H9 (cell line): ENCODE results near the gene DLG5. TPM values are rescaled to one million over a fixed set of nuclear protein-coding genes. Genes with fewer than 3 reads are reported as not detected.

ENCODE experiments used
- DNase-seq: peaks from one replicate; pipeline ENCODE4 v3.0.0-alpha.2; 2017
- H2AFZ ChIP-seq: one replicate; pipeline ENCODE4 v1.6.1; 2013; ENCODE audit warnings: mild to moderate bottlenecking, low read length, control low read depth, moderate library complexity
- H2AK5ac ChIP-seq: 2 replicates; pipeline ENCODE4 v1.6.1; 2013; ENCODE audit warnings: low read length, control low read depth, mixed read lengths; ENCODE audit not compliant: insufficient read length
- H2BK120ac ChIP-seq: one replicate; pipeline ENCODE4 v1.6.1; 2013; ENCODE audit warnings: low read depth, mild to moderate bottlenecking, low read length, control low read depth, inconsistent platforms; ENCODE audit not compliant: poor library complexity, severe bottlenecking
- H2BK12ac ChIP-seq: 2 replicates; pipeline ENCODE4 v1.6.1; 2013; ENCODE audit warnings: low read length, control low read depth, mixed read lengths, low read depth; ENCODE audit not compliant: insufficient read length
- H2BK15ac ChIP-seq: 2 replicates; pipeline ENCODE4 v1.6.1; 2013; ENCODE audit warnings: low read depth, low read length, control low read depth
- H2BK20ac ChIP-seq: one replicate; pipeline ENCODE4 v1.6.1; 2013; ENCODE audit warnings: low read depth, mild to moderate bottlenecking, low read length, control low read depth, inconsistent platforms; ENCODE audit not compliant: poor library complexity, severe bottlenecking
- H2BK5ac ChIP-seq: 2 replicates; pipeline ENCODE4 v1.6.1; 2013; ENCODE audit warnings: low read length, control low read depth, mixed read lengths; ENCODE audit not compliant: insufficient read length
- H3K14ac ChIP-seq: 2 replicates; pipeline ENCODE4 v1.6.1; 2013; ENCODE audit warnings: low read length, control low read depth; ENCODE audit not compliant: insufficient read depth
- H3K18ac ChIP-seq: 2 replicates; pipeline ENCODE4 v1.6.1; 2013; ENCODE audit warnings: low read depth, mild to moderate bottlenecking, mixed read lengths, low read length, control low read depth; ENCODE audit not compliant: insufficient read length
- H3K23ac ChIP-seq: 2 replicates; pipeline ENCODE4 v1.6.1; 2013; ENCODE audit warnings: low read length, control low read depth, mixed read lengths, low read depth; ENCODE audit not compliant: insufficient read length
- H3K23me2 ChIP-seq: 2 replicates; pipeline ENCODE4 v1.6.1; 2013; ENCODE audit warnings: low read depth, mild to moderate bottlenecking, mixed read lengths, low read length, control low read depth; ENCODE audit not compliant: insufficient read length, poor library complexity, severe bottlenecking
- H3K27ac ChIP-seq: 2 replicates; pipeline ENCODE4 v1.5.1; 2013; ENCODE audit warnings: low read length, control low read depth, mixed read lengths, low read depth; ENCODE audit not compliant: insufficient read length
- H3K27me3 ChIP-seq: 2 replicates; pipeline ENCODE4 v1.6.1; 2013; ENCODE audit warnings: low read length, control low read depth, inconsistent platforms; ENCODE audit not compliant: insufficient read depth
- H3K4ac ChIP-seq: 2 replicates; pipeline ENCODE4 v1.6.1; 2013; ENCODE audit warnings: low read depth, mild to moderate bottlenecking, control low read depth, inconsistent platforms, low read length, moderate library complexity
- H3K4me1 ChIP-seq: 2 replicates; pipeline ENCODE4 v1.6.1; 2013; ENCODE audit warnings: low read length, control low read depth, inconsistent platforms; ENCODE audit not compliant: insufficient read depth
- H3K4me2 ChIP-seq: 2 replicates; pipeline ENCODE4 v1.6.1; 2013; ENCODE audit warnings: low read length, control low read depth, mixed read lengths; ENCODE audit not compliant: insufficient read length, insufficient read depth
- H3K56ac ChIP-seq: 2 replicates; pipeline ENCODE4 v1.6.1; 2013; ENCODE audit warnings: low read depth, mild to moderate bottlenecking, mixed read lengths, low read length, control low read depth; ENCODE audit not compliant: insufficient read length
- H3K79me1 ChIP-seq: 2 replicates; pipeline ENCODE4 v1.6.1; 2013; ENCODE audit warnings: low read depth, mild to moderate bottlenecking, moderate library complexity, low read length, control low read depth, inconsistent platforms; ENCODE audit not compliant: insufficient read depth, poor library complexity, severe bottlenecking
- H3K79me2 ChIP-seq: 2 replicates; pipeline ENCODE4 v1.6.1; 2013; ENCODE audit warnings: low read length, control low read depth, inconsistent platforms; ENCODE audit not compliant: insufficient read depth
- H3K9ac ChIP-seq: 2 replicates; pipeline ENCODE4 v1.6.1; 2013; ENCODE audit warnings: low read length, control low read depth, mixed read lengths; ENCODE audit not compliant: insufficient read length; ENCODE audit errors: extremely low read depth
- H3K9me3 ChIP-seq: one replicate; pipeline ENCODE4 v1.6.1; 2013; ENCODE audit warnings: low read depth, low read length, inconsistent platforms; ENCODE audit not compliant: control insufficient read depth
- H3T11ph ChIP-seq: one replicate; pipeline ENCODE4 v1.6.1; 2013; ENCODE audit warnings: mild to moderate bottlenecking, low read length, control low read depth, inconsistent platforms
- H4K20me1 ChIP-seq: one replicate; pipeline ENCODE4 v1.6.1; 2013; ENCODE audit not compliant: control insufficient read depth, insufficient read length, insufficient read depth
- H4K5ac ChIP-seq: 2 replicates; pipeline ENCODE4 v1.6.1; 2013; ENCODE audit warnings: low read depth, mild to moderate bottlenecking, mixed read lengths, low read length, control low read depth; ENCODE audit not compliant: insufficient read length
- H4K8ac ChIP-seq: replicated peaks from 2 replicates; pipeline ENCODE4 v1.6.1; 2013; ENCODE audit warnings: low read length, control low read depth, mixed read lengths, low read depth; ENCODE audit not compliant: insufficient read length
- H4K91ac ChIP-seq: 2 replicates; pipeline ENCODE4 v1.6.1; 2013; ENCODE audit warnings: low read depth, mild to moderate bottlenecking, moderate library complexity, mixed read lengths, low read length, control low read depth; ENCODE audit not compliant: insufficient read length
- H3K27ac Mint-ChIP-seq, 3 experiments: 2 replicates in 2 of 3; 3 replicates in 1 of 3; pipeline ENCODE4 v1.8.0; 2020 to 2021; ENCODE audit warnings: mixed read lengths in 3 of 3, mild to moderate bottlenecking in 1 of 3, moderate library complexity in 1 of 3
- H3K27me3 Mint-ChIP-seq: 2 replicates; pipeline ENCODE4 v1.8.0; 2021; ENCODE audit warnings: low read depth, mild to moderate bottlenecking, moderate library complexity, mixed read lengths
- H3K36me3 Mint-ChIP-seq, 3 experiments: 2 replicates in 2 of 3; 3 replicates in 1 of 3; pipeline ENCODE4 v1.8.0; 2020 to 2021; ENCODE audit warnings: low read depth in 3 of 3, mixed read lengths in 3 of 3; ENCODE audit not compliant: insufficient read depth in 1 of 3
- H3K4me1 Mint-ChIP-seq, 2 experiments: 2 replicates each; pipeline ENCODE4 v1.8.0; 2020; ENCODE audit warnings: mixed read lengths in 2 of 2
- H3K4me3 Mint-ChIP-seq, 2 experiments: 2 replicates in 1 of 2; 3 replicates in 1 of 2; pipeline ENCODE4 v1.8.0; 2020 to 2021; ENCODE audit warnings: mild to moderate bottlenecking in 2 of 2, mixed read lengths in 2 of 2, moderate library complexity in 1 of 2
- H3K9me3 Mint-ChIP-seq, 2 experiments: 2 replicates in 1 of 2; 3 replicates in 1 of 2; pipeline ENCODE4 v1.8.0; 2020; ENCODE audit warnings: mild to moderate bottlenecking in 2 of 2, mixed read lengths in 2 of 2, moderate library complexity in 1 of 2
- CTCF ChIP-seq: fragments of 200-600 bp; sonication (generic); conservative IDR thresholded peaks from 3 replicates; pipeline ENCODE4 v1.8.0; 2021; ENCODE audit warnings: antibody characterized with exemption, mild to moderate bottlenecking
- WGBS: extraction: QIAGEN DNeasy Blood & Tissue Kit; methylation state at CpG from one replicate; pipeline ENCODE4 v1.1.7; 2013; ENCODE audit warnings: missing lambda C conversion rate, low lambda C conversion rate, mixed read lengths; ENCODE audit not compliant: insufficient read length; ENCODE audit errors: extremely low coverage; 5-methylcytosine and 5-hydroxymethylcytosine counted together
- total RNA-seq: library from RNA; stranded (reverse); gene quantifications from 2 replicates; pipeline ENCODE4 v1.2.1, GENCODE V29; 2021

The DLG5 gene
- total RNA-seq, 1 experiment from 2014 or later: 67.4 TPM

GRCh38 chr10:77932016-77932715 is 5.6 kb upstream of the DLG5 start:
- H3K4me2 ChIP-seq: no peak overlapping the region
- H3K23me2 ChIP-seq: no peaks in the 10 kb centered on the region
- Mint-ChIP-seq H3K4me1 (peaks cover 12 to 18% of the 10 kb centered on the region in 2 experiments), H3K27ac (peak overlapping the region in 1 of 3 experiments; percentile 14; a peak in 1 of 7 replicates), H3K36me3 (peaks cover 0 to 10% (median 2%) of the 10 kb centered on the region in 3 experiments; a peak in 6 of 7 replicates), H3K9me3 (peaks cover 0 to 5% of the 10 kb centered on the region in 2 experiments; a peak in 2 of 5 replicates), H3K4me3 (no peak overlapping the region), H3K27me3 (peaks cover 12% of the 10 kb centered on the region)
- H3K79me2 ChIP-seq: no peaks in the 10 kb centered on the region
- H3K79me1 ChIP-seq: no peaks in the 10 kb centered on the region
- H3K56ac ChIP-seq: no peak overlapping the region
- H4K8ac ChIP-seq: no peak overlapping the region
- H3K27ac ChIP-seq: no peak overlapping the region
- H3K9ac ChIP-seq: no peak overlapping the region
- no peak overlapping the region for H3T11ph ChIP-seq
- no peaks in the 10 kb centered on the region; the same call in 1 of the 2 replicates for H3K4me1 ChIP-seq
- no peak overlapping the region for H3K14ac ChIP-seq
- H2BK12ac ChIP-seq: no peak overlapping the region
- no peak overlapping the region for H2AK5ac ChIP-seq
- no peaks in the 10 kb centered on the region for H4K20me1 ChIP-seq
- H2BK120ac ChIP-seq: no peak overlapping the region
- H2BK15ac ChIP-seq: no peak overlapping the region
- no peak for DNase-seq
- no peak overlapping the region for H2BK20ac ChIP-seq
- H3K9me3 ChIP-seq: no peaks in the 10 kb centered on the region
- H2AFZ ChIP-seq: no peak overlapping the region
- no peak overlapping the region for H4K91ac ChIP-seq
- no peaks in the 10 kb centered on the region for H3K27me3 ChIP-seq
- H3K23ac ChIP-seq: no peak overlapping the region
- WGBS: no CpG with 5 or more reads among the region's 8 CpGs
- H4K5ac ChIP-seq: no peak overlapping the region
- no peak overlapping the region for H3K18ac ChIP-seq
- no peak for TF ChIP-seq CTCF
- H2BK5ac ChIP-seq: no peak overlapping the region
- H3K4ac ChIP-seq: no peak overlapping the region
